ENCODE data around the gene PGS1.
A peak's percentile ranks its signal among the peaks of the same experiment; 100 is the strongest.

The PGS1 gene

GRCh38 chr17:78384479-78385175, 6.2 kb downstream of the PGS1 start:
- DNase-seq = no peak

GRCh38 chr17:78387977-78388941, 9.8 kb downstream of the PGS1 start:
- DNase-seq = peak in 2 of 56 donors; percentile 21 to 48

GRCh38 chr17:78390241-78391050, 12.0 kb downstream of the PGS1 start:
- no peak for DNase-seq

GRCh38 chr17:78391051-78391431, 12.6 kb downstream of the PGS1 start:
- DNase-seq = no peak

GRCh38 chr17:78391843-78392242, 13.4 kb downstream of the PGS1 start:
- DNase-seq = no peak

GRCh38 chr17:78392295-78392694, 13.8 kb downstream of the PGS1 start:
- no peak for DNase-seq

GRCh38 chr17:78393575-78393974, 15.1 kb downstream of the PGS1 start:
- DNase-seq = no peak

GRCh38 chr17:78394209-78394608, 15.8 kb downstream of the PGS1 start:
- DNase-seq = no peak

GRCh38 chr17:78395155-78395554, 16.7 kb downstream of the PGS1 start:
- DNase-seq = no peak

GRCh38 chr17:78396441-78397337, 18.2 kb downstream of the PGS1 start:
- peak in 6 of 56 donors; percentile 16 to 41 (median 24) for DNase-seq

- no peak for DNase-seq
Measured at GRCh38 chr17:78397681-78398101, 19.2 kb downstream of the PGS1 start.

GRCh38 chr17:78398390-78398789, 19.9 kb downstream of the PGS1 start:
- no peak for DNase-seq

- DNase-seq = no peak
Measured at GRCh38 chr17:78399028-78399692, 20.7 kb downstream of the PGS1 start.

- DNase-seq = no peak
Measured at GRCh38 chr17:78399693-78400144, 21.3 kb downstream of the PGS1 start.

- DNase-seq = no peak
Measured at GRCh38 chr17:78400581-78401240, 22.3 kb downstream of the PGS1 start.

GRCh38 chr17:78401246-78401645, 22.8 kb downstream of the PGS1 start:
- DNase-seq = no peak

GRCh38 chr17:78401891-78402290, 23.4 kb downstream of the PGS1 start:
- peak in 1 of 56 donors; percentile 23 for DNase-seq

GRCh38 chr17:78403822-78404221, 25.4 kb downstream of the PGS1 start:
- no peak for DNase-seq

- DNase-seq = no peak
Measured at GRCh38 chr17:78406396-78406795, 27.9 kb downstream of the PGS1 start.

Measured in amygdala (tissue), 56 donors.